C4-2B (cell line): ENCODE data around the gene CNTNAP5.

Experiments
- CTCF ChIP-seq: fragments of 450-650 bp; conservative IDR thresholded peaks from 2 replicates; pipeline ENCODE4 v1.5.1; 2017; ENCODE audit warnings: mild to moderate bottlenecking
- ZFX ChIP-seq: fragments of 450-650 bp; IDR thresholded peaks from 2 replicates; pipeline ENCODE4 v1.6.1; 2017

GRCh38 chr2:124898827-124899226 is 873.7 kb downstream of the CNTNAP5 start:
- no peak for TF ChIP-seq CTCF
- no peak for TF ChIP-seq ZFX
